Inferior parietal cortex (tissue), 1 donor: ENCODE results near the gene HSPB7.
"Not testable (repeated sequence)": the region's sequence is repeated elsewhere in the genome, so short reads cannot be mapped to it uniquely, and the experiment has no call there.

Experiments
- DNase-seq: peaks from one replicate; pipeline ENCODE4 v3.0.0-alpha.2; 2016; ENCODE audit errors: extremely low spot score

Gene HSPB7

GRCh38 chr1:16022393-16022792 lies 4.5 kb upstream of the HSPB7 start:
- no peak for DNase-seq

GRCh38 chr1:16021681-16022080 lies 3.8 kb upstream of the HSPB7 start, which contains the start of gene CLCNKA:
CLCNKA (plus strand) TSS chr1:16022036; CDS start chr1:16022620, 584 bp downstream.
- no peak for DNase-seq

DNA sequence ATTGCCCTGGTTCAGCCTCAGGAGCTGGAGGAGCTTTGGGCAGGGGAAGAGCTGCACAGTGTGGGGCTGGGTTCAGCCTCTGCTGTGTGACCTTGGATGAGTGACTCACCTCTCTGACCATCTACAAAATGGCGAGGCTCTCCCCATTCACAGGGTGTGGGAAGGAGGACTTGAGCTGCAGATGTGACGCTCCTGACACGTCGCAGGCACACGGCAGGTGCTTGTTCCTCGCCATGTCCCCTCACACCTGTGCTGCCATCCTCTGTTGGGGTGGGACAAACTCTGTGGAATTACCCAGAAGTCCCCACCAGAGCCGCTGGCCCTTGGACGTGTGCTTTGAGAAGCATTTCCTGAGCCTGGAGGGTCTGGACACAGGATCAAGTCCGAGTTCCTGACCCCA lies 3.0 kb upstream of the HSPB7 start:
- not testable (repeated sequence) for DNase-seq

GRCh38 chr1:16020325-16020724 lies 2.5 kb upstream of the HSPB7 start:
- DNase-seq: no peak

DNA sequence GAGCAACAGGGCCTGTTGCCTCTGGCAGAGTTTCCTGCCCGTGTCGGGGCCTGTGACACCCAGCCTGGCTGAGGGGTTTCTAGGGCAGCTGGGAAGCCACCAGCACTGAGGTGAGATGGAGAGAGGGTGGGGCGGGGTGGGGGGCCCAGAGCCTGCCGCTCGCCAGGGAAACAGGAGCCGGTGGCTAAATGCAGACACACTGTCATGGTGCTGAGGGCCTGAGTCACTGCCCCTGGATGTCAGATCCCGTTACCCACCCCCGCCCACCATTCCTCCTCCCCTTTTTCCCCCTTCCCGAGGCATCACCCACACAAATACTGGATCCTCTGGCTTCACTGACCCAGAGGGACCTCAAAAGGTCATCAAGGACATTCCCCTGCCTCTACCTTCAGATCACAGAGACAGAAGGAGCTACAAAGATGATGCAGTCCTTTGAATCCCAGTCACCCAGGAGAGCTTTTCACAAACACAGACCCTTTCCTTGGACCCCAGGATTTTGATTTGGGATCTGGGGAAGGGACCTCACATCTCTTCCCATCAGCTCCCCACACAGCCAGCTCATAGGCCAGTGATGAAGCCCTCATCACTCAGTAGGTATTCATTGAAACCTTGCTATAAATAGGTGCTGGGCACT lies 1.9 kb upstream of the HSPB7 start:
- no peak for DNase-seq

DNA sequence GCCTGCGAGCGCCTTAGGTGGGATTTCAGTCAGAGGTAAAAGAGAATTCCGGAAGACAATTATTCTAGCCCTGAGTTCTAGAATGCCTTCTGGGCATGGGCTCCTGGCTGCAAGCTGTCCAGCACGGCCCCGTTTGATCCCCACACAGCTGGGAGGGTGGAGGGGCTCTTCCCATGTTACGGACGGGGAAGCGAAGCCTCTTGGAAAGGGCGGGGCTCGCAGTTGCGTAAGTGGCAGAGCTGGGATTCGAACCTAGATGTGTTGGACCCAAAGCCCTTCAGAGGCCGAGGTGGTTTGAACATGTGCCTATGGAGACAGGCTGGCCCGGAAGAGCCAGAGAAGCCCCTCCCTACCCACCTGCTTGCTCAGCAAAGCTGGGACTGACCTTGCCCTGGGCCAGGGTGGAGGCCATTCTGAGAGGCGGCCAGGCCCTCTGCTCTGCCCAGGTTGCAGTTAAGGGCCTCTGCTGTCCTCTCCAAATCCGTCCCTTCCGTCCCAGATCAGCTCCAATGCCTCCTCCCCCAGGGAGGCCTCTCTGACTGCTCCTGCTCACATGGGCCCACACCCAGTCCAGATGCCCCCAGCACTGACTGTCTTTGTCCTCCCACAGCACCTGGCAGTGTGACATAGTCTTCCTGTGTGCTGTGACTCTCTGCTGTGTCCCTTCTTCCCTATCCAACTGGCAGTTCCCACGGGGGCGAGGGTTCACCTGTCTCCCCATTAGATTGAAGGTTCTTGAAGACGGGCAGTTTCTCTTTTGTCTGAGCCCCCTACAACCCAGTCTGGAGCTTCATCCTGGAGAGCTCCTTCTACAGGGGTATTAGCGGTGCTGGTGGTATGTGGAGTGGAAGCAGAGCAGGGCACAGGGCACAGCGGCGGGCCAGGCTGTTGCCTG lies 1.2 kb upstream of the HSPB7 start:
- no peak for DNase-seq

DNA sequence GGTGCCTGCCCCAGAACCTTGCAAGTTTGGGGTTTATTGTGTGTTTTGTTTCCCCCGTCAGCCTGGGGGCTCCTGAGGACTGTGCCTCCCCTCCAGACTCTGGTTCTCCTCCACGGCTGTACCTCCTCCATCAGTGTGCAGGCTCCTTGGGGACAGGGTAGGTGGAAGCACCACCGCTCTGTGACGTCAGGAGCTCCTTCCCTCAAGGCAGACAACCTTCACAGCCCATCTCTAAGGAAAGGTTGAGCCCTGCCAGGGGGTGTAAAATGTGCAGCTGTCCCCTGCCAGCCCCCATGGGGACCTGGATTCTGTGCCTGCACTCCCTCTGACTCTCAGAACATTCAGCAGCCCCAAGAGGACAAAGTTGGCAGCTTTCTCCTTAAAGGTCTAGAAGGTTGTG lies 465 bp upstream of the HSPB7 start:
- no peak for DNase-seq

- no peak for DNase-seq
Observed at GRCh38 chr1:16017076-16017460, 775 bp downstream of the HSPB7 start.

DNA sequence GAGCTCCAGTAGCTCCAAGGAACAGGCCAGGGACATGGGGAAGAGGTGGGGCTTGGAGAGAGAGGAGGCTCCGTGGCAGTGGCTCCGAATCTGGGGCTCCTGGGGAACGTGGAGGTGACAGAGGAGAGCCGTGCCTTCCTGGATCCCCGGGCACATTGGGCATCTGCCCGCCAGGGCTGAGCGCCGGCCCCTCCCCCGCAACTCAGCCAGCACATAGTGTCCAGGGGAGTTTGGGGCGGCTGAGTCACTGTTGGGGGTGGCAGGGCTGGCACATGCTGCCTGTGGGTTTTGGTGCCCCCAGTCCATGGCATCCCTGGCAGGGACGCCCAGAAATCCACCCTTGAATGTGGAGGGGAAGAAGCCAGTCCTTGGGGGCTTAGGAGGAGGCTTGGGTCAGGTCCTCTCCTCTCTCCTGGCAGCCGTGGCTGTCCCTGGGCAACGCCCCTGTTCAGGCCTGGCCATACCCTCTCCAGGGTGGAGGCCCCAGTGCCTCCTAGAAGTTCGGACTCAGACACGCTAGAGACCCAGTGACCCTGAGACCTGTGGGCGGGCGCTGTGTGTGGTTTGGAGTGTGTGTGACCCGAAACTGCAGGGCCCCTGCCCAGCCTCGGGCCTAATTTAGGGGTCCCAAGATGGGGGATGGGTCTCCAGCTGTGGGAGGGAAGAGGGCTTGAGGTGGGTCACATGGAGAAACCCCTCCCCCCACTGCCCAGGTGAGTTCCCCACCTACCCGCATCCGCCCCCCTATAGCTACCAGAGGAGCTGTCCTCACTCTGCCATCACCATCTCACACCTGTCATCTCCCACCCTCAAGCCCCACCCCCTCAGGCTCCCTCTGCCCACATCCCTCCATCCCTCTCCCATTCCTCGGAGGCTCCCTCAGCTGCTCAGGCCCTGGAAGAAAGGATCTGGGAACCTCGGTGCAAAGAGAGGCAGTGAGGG lies 1.6 kb downstream of the HSPB7 start:
- no peak for DNase-seq

DNA sequence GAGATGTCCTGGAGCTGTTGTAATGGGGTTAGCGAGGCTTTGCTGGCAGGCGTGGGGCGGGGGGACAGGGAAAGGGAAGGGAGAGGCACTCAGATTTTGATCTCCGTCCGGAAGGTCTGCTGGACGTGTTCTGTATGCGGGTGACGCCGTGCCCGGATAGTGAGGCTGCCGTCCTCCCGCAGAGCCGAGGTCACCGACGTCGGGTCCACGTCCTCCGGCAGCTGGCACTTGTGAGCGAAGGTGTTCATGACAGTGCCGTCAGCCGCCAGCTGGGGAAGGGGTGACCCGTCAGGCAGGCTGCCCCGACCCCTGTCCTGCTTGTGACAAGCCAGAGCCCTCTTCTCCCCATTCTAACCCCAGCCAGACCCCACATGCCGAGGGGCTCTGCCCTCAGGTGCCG lies 2.4 kb downstream of the HSPB7 start:
- no peak for DNase-seq

GRCh38 chr1:16014509-16015482 lies 3.0 kb downstream of the HSPB7 start:
- no peak for DNase-seq

DNA sequence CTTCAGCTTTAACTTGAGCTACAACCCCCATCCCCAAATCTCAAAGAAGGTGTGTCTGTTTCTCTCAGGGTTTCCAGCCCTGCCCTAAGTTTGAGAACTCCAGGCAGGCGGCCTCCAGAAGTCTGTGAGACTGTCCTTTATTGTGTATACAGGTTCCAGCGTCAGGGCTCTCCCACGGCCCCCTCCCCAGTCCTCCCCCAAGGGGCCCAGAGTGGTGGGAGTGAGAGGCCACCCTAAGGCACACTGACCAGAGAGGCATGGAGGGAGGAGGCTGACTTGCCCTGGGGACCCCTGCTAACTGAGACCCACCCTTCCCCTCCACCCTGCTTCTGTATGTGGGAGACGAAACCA lies 4.0 kb downstream of the HSPB7 start:
- no peak for DNase-seq

GRCh38 chr1:16013220-16013907 lies 4.5 kb downstream of the HSPB7 start:
- DNase-seq: no peak

DNA sequence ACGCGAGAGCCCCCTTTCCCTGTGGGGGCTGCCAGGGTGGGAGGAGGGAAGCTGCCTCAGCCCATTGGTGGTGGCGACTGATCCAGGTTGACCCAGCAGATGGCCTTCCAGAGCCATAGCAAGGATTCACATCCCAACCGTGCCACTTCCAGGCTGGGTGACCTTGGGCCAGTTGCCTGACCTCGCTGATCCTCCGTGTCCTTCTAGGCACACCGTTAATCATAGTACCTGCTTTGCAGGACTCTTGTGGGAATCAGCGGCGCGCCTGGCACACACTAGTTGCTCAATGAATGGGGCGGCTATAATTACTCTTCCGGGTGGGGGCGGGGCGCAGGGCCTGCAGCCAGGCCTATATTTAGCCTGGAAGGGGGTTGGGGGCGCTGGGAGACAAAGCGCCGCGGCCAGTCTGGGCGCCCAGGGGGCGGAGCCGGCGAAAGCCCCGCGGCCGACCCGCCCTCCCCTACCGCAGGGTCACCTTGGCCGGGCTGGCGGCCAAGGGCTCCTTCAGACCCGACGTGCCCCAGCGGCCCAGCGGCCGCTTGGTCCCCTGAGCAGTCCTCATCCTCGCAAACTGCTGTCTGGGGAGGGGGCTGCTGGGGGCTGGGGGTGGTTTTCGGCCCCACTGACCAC lies 5.1 kb downstream of the HSPB7 start:
- no peak for DNase-seq

DNA sequence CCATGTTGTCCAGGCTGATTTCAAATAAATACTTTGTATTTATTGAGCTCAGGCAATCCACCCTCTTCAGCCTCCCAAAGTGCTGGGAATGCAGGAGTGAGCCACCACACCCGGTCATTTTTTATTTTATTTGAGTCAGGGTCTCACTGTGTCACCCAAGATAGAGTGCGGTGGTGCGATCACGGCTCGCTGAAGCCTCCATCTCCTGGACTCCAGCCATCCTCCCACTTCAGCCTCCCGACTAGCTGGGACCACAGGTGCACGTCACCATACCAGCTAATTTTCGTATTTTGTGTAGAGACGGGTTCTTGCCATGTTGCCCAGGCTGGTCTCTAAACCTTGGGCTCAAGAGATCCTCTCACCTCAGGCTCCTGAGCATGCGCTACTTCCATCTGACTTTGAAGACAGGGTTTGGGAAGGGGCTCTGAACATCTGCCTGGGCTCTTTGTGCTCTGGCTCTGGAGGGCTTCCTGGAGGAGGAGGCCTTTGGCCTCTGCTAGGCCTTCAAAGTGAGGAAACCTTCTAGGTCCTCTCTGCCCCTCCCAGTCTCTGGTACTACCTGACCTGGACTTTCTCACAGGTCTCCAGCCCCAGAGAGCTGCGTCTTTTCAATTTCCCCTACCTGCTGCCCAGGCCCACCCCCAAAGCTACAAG lies 5.8 kb downstream of the HSPB7 start:
- no peak for DNase-seq

- no peak for DNase-seq
Observed at GRCh38 chr1:16010837-16011236, 7.0 kb downstream of the HSPB7 start.

- no peak for DNase-seq
Observed at GRCh38 chr1:16009678-16010077, 8.2 kb downstream of the HSPB7 start.

DNA sequence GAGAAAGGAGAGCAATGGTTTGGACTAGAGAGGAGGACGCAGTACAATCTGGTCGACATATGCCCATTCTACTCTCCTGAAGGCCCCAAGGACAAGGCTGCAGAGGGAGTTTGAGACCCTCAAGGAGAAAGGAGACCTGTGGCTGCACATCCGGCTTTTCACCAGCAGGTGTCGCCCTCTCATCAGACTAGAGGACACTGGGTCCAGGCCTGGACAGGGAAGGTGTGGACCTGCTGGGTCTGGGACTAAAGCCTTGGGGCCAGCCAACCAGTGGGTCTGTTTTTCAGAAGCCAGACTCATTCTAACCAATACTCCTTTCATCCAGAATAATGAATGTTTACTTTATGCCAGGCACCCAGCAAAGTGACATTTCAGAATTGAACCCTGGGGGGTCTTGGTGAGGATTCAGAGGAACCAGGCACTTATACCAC lies 8.8 kb downstream of the HSPB7 start:
- peak; percentile 90 for DNase-seq

- no peak for DNase-seq
Observed at GRCh38 chr1:16007671-16008341, 10.0 kb downstream of the HSPB7 start.
